ENCODE measurements around the gene ASCL4.

The ASCL4 gene

GRCh38 chr12:107822356-107822755 is 47.9 kb downstream of the ASCL4 start:
- H3K4me1 ChIP-seq (ENCODE audit: control insufficient read depth in 1 of 2, insufficient read depth in 1 of 2, low read depth in 1 of 2, low read length in 1 of 2), result no peaks in the 10 kb centered on the region
- H3K4me3 ChIP-seq (ENCODE audit: low read depth in 1 of 2, low read length in 1 of 2), result no peak overlapping the region
- H3K36me3 ChIP-seq, result no peaks in the 10 kb centered on the region
- no peaks in the 10 kb centered on the region for H3K27me3 ChIP-seq
- peaks cover 8% of the 10 kb centered on the region for H3K9me3 ChIP-seq
- H3K27ac ChIP-seq, result no peak overlapping the region
- no peak for TF ChIP-seq CTCF (IDR thresholded peaks at IDR 0.05)
